GM18867 (cell line): ENCODE data around the gene CDC40.
"Not testable (repeated sequence)": the region's sequence is repeated elsewhere in the genome, so short reads cannot be mapped to it uniquely, and the experiment has no call there.

Experiments used
- ATAC-seq: cut with Tn5 transposase; IDR thresholded peaks from one replicate; pipeline ENCODE4 v1.9.1; 2021; ENCODE audit warnings: mild to moderate bottlenecking, moderate library complexity; ENCODE audit not compliant: unreplicated experiment

Gene CDC40

DNA sequence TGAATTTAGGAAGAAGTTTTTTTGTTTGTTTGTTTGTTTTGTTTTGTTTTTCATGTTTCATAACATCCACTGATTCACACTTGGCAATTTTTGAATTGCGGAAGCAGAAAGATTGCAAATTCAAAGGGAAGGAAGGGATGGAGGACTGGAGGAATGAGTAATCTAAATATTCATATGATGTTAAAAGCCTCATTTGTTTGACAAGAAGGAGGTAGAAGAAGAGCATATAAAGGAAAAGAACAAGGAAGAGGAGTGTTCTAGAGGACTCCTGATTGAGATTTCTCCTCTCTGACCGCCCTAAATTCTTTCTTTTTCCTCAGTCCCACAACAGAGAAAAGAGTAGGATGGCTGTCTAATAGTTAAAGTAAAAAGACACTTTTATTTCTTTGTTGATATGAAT lies 89.4 kb downstream of the CDC40 start:
- no peak for ATAC-seq

DNA sequence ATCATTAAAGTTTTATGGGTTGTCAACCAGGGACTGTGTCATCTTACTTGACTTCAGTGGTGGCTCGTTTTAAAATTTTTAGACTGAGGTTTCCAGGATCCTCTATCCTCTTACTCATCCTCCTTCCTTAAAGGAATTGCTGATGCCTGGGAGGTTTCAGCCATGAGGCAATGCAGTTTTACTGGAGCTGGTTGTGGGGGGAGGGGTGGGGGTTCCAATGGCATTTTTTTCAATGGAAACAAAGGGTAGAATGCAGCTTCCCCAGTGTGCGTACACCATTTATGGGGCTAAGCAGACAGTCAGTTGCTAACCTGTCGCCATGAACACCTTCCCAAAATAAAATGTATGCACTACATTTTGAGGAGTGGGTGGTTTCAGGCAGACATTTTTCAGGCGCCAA lies 89.9 kb downstream of the CDC40 start:
- ATAC-seq = no peak

DNA sequence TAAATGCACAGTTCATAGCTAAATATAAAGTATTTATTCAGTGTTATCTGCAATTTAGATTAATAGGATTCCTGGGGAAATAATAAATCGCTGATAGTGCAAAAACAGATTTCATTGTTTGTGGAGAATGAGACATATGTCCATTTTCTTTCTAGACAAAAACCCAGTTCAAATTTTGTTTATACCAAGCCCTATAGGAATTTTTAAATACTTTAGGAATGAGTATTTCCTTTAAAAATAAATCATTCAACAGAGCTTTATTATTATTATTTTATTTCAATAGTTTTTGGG lies 91.5 kb downstream of the CDC40 start:
- no peak for ATAC-seq

- not testable (repeated sequence) for ATAC-seq
Measured at GRCh38 chr6:110272781-110273180, 92.6 kb downstream of the CDC40 start.

DNA sequence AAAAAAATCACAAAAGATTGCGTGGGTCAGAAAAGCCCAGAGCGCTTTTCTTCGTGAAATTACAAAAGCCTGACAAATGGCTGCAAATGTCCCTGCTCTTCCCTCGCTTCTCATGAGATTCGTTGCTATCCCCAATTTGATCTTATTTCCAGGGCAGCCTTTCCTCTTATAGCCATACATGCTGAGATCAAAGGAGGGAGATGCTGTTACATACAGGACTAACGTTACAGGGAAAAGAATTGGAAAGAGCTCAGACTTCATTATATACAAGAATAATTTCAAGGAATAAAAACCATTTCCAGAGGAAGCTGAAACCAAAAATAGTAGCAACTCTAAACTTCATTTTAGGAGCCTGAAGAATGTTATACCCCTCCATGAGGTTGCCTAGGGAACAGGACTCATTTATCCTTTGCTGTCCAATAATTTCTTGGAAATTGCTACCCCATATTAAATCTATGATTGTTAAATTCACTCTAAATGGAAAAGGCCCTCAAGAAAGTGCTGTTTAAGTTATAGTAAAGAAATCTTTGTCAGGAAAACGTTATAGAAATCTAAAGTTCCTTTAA lies 97.0 kb downstream of the CDC40 start:
- no peak for ATAC-seq
